SIG-M5 (cell line): Measurements from ENCODE around the gene RNU1-4.
"Not testable (repeated sequence)": the region's sequence is repeated elsewhere in the genome, so short reads cannot be mapped to it uniquely, and the experiment has no call there.

ENCODE experiments used
- DNase-seq: peaks from one replicate; lab custom pipeline; 2025; lab: John Stamatoyannopoulos, UW

RNU1-4 gene

GRCh38 chr1:16708704-16709103 is 31.6 kb upstream of the RNU1-4 start:
- DNase-seq: not testable (repeated sequence)

- DNase-seq: not testable (repeated sequence)
These were observed 30.6 kb upstream of the RNU1-4 start for GRCh38 chr1:16709659-16710087.

DNA sequence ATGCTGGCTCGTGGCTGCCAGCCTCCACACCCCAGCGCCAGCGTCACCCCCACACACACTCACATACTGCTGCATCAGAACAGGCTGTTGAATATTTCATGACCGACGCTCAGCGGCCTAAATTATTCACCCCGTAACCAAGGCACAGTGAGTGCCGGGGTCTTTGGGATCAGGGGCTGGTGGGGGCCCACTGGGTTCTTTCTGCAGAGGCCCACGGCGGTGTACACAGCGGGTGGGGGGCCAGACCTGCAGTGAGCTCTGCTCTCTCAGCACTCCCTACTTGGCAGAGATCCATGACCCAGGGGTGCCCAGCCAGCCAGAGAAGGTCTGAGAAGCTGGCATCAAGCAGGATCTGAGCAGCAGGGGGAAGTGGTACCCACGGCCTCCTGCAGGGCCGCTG is 29.7 kb upstream of the RNU1-4 start:
- not testable (repeated sequence) for DNase-seq

GRCh38 chr1:16712131-16712530 is 28.2 kb upstream of the RNU1-4 start:
- DNase-seq: not testable (repeated sequence)

GRCh38 chr1:16712582-16712981 is 27.7 kb upstream of the RNU1-4 start:
- DNase-seq: not testable (repeated sequence)

DNA sequence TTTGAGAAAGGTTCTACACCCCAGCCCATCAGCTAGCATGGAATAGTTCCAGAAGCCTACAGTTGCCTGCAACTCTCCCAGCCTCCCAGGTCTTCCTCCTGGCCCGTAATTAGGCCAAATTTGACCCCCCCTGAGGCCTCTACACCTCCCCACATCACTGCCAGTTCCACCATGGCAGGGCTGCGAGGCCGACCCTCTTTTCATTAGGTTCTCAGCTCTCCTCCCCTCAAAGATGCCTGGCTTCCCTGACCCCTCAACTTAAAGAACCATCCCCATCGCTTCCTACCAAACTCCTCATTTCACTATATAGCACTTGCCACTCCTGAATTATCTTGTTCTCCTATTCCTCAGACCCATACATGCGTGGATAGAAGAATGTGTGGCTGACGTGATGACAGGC is 27.3 kb upstream of the RNU1-4 start:
- not testable (repeated sequence) for DNase-seq

DNA sequence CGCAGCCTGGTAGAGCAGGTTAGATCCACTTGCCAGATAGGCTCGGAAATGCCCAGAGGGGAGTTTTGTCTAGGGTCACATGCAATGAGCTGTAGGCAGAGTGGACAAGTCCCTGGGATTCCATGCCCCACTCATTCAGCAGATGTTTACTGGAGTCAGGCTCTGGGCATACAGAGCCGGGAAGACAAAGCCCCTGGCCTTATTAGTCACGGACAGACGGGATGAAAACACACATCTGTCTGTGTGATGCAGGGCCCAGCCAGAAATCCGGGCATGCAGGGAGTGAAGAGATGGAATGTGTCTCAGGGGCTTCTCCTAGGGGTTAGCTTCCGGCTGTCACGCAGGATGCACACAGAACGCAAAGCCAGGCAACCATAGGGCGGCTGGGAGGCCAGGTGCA is 26.8 kb upstream of the RNU1-4 start:
- not testable (repeated sequence) for DNase-seq

DNA sequence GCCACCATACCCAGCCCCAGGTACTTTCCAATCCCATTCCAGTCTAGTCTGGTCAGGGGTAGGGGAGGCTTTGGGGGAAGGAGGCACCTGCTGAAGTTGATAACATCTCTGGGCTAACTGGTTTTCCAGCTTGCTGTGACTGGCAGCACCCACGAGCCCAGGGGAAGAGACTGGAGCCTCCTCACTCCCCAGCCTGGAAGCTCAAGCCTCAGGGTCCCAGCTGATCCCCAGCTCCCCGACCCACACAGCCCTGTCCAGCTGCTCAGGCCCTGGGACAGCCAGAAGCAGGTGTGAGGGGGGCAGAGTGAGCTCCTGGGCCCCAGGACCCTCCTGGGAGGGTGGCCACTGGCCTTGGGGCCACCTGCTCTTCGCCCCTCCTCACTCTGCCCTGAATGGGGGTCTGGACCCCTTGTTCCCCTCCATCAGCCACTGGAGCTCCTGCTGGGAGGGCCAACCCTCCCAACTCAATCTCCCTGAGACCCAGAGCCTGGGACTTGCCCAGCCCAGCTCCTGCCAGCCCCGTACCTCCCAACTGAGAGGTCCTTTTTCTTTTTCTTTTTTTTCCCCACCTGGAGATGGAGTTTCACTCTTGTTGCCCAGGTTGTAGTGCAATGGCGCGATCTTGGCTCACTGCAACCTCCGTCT is 23.5 kb upstream of the RNU1-4 start:
- no peak for DNase-seq

DNA sequence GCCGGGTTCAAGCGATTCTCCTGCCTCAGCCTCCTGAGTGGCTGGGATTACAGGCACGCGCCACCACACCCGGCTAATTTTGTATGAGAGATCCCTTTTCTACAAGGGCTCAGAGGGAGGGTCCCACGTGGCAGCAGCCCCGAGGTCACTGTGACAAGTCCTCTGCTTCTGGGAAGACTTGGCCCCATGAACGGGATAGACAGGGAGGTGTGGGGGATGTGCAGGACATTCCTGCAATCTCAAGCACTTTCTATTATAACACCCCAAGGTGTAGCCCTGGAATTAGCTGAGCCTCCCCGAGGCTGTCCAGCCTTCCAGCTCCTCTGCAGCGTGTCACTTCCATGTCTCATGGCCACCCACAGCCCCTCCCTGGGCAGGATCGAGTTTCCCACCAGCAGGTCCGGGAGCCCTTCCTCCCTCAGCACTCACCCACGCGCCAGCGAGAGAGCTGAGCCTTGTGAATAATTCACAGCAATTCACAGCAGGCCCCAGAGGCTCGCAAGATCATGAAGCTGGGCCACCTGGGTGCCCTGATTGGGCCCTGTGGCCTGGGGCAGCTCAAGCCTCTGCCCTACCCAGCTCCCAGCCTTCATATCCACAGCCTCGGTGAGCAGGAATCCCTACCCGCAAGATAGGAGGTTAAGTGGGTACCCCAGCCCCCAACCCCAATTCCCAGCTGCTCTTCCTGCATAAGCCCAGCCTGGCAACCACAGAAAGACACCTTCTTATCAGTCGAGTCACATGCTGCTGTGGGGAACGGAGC is 22.8 kb upstream of the RNU1-4 start:
- DNase-seq: no peak

- not testable (repeated sequence) for DNase-seq
These were observed 22.0 kb upstream of the RNU1-4 start for GRCh38 chr1:16718099-16718907.

GRCh38 chr1:16718908-16719533 is 21.3 kb upstream of the RNU1-4 start:
- no peak for DNase-seq

- no peak for DNase-seq
These were observed 20.6 kb upstream of the RNU1-4 start for GRCh38 chr1:16719571-16720350.

DNA sequence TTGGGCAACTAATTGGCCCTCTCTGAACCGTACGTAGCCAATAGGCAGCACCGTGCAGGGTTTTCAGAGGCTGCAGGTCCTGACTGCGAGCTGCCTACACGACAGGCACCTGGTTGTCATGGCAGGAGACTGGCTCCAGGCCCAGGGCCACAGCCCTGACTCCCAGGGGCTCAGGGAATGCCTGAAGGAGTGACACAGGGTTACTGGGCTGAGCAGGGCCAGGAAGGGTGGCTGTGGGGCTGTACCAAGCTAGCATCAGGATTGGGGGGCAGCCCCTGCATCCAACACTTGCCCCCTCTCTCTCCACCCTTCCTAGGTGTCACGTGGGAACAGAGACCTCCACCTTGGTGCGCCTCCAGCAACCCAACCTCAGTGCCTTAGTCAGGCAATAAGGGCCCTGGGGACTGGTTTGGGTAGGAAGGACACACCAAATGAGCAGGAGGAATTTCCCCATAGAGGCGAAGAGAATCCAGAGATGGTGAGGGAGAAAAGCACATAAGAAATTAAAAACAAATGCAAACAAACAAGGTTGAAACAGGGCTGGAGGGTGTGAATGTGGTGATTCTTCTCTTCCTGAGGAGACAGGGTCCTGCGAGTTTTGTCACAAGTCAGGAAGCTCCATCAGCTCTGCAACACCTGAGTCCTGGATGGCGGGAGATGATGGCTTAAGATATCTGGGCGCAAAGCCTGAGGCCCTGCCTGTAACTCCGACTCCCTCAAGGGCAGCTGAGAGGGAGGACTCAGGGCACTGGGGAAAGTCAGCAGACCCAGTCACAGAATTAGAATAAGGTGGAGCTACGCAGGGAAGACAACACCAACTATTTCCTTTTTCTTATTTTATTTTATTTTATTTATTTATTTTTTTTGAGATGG is 19.7 kb upstream of the RNU1-4 start:
- DNase-seq: no peak

DNA sequence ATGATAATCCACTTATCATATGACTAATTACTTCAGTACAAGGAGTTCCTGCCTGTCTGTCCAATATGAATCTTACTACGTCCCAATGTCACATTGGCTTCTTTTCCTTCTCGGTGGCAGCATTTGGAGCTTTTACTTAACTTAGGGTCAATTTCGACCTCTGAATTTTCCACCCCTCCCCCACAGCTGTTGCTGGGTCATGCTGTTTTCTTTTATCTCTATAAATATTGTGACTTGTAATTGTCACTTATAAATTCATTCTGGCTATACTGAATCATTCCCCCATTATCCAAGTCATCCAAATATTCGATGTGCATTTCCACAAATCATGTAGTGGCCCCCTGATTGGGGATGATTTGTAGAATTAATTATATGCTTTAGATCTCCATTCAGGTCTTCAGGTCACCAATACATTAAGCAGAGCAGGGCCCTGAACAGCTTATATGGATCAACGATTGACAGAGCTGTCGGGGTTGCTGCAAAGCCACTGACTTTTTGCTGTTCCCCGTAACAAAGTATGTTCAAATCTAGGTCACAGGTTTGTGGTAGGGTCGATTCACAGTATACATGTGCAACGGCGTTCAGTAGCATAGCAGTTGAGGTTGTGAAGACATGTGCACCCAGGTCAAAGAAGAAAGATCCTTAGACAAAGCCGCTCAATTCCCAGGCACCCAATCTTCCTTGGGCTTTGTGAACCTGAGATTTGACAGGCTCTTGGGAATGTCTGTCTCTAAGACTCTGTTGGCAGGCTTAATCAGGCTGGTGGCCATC is 18.3 kb upstream of the RNU1-4 start:
- DNase-seq: no peak

- no peak for DNase-seq
These were observed 15.4 kb upstream of the RNU1-4 start for GRCh38 chr1:16724718-16725438.

DNA sequence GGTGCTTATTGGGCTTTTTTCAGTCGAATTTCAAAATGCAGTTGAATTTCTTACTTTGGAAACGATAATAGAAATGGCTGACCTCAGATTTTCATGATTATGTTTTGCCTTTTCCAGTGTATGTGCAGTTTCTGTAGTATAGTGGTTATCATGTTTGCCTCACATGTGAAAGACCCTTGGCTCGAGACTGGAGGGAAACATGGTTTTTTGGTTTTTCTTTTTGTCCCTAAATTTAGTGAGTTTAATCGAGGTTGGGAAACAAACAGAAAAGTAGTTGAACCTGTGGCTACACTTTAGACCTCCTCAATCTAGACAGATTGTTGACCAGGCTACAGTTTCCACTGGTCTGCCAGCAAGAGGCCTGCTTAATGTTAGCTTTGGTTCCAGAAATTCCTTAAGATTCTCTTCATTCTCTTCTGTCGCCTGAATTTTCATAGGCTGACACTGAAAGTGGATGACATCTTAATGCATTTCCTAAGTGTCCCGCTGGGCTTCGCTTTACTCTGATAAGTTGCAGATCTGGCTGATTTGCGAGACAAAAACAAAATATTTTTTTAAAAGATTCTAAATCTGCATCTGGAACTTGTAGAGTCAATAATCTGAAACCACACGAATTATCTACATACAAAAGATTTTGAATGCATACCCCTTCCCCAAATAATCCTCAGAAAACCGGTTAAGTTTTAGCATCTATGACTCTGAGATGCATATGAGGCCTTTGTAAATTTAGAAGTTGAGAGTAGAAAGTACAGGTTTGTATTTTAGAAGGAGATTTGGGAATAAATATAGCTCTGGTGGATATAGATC is 14.7 kb upstream of the RNU1-4 start:
- not testable (repeated sequence) for DNase-seq

GRCh38 chr1:16727190-16728111 is 12.9 kb upstream of the RNU1-4 start:
- no peak for DNase-seq
